ENCODE measurements around the gene TSPYL6.

The TSPYL6 gene

DNA sequence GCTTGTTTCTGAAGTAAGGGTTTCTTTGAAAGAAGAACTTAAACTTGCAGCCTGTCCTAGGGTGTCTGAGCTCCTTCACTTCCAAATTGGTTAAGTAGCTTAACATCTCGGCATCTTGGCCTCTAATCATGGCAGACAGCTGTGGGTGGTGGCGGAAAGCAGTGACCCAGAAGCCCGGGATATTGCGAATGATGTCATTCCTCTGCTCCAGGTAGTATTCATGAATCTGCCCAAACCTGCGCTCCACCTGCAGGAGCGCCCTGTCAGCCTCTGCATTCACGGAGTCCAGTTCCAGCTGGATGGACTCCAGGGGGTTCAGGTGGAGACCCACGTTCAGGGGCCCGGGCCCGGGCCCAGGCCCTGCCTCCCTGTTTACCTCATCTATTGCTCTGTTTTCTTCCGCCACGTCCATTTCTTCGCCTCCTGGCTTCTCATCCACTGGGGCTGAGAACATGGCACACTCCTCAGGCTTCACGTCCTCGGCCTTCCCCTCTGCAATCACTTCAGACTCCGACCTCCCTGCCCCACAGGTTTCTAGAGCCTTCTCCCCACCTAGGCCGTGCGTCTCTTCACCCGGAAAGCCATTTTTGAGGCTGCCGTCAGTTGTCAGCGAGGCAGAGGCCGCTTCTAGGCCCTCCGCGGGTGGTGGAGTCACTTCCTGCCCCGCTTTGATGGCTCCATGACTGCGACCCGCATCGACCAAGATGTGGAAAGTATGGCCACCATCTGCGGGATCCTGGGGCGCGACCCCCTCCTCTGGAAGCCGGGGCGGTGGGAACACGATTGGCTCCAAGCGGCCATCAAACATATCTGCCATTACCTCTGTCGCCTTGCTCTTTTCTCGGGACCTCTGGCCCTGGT, 569 bp downstream of the TSPYL6 start:
- DNase-seq, result no peak

DNA sequence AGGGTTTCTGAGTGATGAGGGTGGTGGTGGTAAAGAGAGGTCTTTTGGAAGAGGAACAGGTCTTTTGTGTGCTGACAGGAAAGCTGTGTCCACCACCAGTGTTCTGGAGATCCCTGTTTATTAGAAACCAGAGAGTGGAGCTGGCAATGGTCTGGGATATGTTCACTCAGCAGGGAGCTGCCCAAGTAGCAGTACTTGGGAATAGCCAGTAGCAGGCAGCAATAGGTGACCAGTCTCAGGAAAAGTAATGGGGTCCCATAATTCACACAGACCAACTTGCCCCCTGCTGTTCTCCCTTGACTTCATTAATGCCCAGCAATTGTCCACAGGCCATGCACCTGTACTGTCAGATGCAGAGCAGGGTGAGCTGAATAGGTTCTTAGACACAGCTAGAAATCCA, 1.8 kb downstream of the TSPYL6 start:
- DNase-seq, result no peak

DNA sequence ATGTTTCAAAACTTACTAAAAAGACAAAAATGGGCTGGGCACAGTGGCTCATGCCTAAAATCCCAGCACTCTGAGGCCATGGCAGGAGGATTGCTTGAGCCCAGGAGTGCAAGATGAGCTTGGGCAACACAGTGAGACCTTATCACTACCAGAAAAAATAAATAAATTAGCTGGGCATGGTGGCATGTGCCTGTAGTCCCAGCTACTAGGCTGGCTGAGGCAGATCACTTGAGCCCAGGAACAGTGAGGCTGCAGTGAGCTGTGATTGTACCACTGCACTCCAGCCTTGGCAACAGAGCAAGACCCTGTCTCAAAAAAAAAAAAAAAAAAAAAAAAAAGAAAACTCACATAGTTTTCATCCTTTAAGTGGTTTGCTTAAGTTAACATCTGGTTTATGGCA, 6.4 kb downstream of the TSPYL6 start:
- no peak for DNase-seq

GRCh38 chr2:54247115-54247514, 8.9 kb downstream of the TSPYL6 start:
- no peak for DNase-seq

DNA sequence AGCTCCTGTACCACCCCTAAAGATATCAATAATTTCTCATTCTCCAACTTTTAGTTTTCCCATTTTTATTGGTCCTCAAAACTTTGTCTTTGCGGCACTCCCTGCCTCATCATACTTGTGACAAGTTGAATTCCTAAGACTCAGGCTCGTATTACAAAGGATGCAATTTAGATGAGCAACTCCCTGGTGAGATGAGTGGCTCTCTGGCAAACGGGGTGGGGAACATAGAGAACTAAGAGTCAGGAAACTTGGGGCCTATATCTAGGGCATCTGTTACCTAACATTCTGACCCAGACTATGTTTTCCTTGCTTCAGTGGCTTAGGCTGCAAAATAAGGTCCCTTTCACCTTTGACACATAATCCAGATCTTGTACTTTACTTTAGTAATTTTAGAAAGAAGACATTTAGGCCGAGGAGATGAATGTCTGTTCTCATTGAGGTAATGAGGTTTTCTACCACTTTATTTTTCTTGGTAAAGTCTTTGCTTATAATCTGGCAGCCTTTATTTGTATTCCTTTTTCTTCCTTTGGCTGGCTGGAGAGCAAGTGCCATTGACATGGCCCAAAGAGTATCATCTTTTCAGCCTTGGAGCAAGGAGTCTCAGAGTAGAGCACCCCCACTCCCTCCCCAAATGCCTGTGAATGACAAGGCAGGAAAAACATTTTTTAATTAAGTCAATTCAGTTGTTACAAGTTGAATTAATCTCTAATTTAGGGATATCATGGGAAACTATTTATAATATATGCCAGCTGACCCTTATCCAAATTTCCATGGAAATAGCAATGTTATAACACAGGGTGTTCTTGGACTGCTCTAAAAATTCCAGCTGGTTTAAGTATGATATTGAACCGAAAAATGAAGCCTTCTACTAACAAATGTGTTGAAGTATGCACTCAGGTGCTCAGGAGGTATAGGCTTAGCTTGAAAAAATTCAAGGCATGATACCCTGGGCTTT, 15.2 kb downstream of the TSPYL6 start:
- DNase-seq, result no peak

- DNase-seq, result no peak
These were observed 16.6 kb downstream of the TSPYL6 start for GRCh38 chr2:54239427-54239826.

DNA sequence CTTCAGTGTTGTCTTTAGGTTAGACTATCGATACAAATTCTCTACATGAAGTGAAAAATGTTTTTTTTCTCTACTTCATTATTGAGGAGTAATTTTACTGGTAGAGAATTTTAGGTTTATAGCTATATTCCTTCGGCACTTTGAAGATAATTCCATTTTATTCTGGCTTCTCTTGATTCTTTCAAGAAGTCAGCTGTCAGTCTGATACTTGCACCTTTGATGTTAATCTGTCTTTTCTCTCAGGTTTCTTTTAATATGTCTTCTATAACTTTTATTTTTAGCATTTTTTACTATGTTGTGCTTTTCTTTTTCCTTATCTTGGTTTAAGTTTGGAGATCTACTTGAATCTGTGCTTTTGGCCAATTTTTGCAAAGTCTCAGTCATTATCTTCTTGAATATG, 18.6 kb downstream of the TSPYL6 start:
- no peak for DNase-seq

DNA sequence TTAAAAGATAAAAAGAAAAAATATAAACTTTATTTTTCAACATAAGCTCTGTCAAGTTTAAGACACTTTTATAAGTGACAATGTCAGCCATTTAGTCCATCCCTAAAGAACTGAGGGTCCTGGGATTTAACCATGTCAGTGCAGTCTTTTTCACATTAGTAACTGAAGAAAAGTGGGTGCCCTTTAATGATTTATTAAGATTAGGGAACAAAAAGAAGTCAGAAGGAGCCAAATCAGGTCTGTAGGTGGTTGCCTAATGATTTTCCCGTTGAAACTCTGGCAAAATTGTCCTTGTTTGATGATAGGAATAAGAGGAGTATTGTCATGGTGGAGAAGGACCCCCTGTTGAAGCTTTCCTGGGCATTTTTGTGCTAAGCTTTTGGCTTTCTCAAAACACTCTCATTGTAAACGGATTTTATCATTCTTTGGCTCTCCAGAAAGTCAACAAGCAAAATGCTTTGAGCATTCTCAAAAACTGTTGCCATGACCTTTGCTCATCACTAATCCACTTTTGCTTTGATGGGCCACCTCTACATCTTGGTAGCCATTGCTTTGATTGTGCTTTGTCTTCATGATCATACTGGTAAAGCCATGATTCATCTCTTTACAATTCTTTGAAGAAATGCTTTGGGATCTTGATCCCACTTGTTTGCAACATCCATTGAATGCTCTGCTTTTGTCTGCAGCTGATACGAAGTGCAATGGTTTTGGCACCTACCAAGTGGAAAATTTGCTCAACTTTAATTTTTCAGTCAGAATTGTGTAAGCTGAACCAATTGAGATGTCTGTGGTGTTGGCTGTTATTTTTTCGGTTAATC, 22.0 kb downstream of the TSPYL6 start:
- DNase-seq, result no peak

DNA sequence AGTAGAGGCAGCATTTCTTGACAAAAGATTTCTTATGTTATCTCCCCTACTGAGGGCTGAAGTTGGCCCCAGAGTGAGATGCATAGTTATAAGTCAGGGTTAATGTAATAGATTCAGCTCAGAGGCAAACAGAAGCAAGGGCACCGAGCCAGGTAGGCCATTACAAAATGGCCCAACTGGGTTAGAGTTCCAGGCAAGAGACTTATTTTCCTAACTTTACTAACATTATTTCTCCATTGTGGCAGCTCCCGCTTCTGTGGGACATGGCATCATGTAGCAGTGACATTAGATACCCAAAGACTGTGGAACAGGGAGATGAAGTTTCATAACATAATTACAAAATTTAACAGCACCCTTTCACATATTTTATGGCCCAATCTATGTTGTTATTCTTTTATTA, 27.1 kb downstream of the TSPYL6 start:
- no peak for DNase-seq

DNA sequence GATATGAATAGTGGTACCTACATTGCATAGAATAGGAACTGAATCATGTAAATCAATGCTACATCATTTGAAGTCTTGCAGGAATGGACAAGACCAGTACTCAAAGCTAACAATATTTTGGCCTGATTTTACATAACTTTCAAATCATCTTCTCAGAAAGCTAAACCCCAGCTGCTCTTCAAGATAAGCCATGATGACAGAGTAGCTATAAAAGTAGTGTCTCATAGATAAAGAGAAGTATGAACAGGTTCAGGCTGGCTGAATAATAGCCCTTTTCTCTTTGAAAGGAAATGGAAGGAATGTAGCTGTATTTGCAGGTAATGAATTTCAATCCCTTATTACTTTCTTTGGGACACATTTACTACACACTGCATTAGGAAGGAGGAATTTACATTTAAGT, 28.2 kb downstream of the TSPYL6 start:
- no peak for DNase-seq

DNA sequence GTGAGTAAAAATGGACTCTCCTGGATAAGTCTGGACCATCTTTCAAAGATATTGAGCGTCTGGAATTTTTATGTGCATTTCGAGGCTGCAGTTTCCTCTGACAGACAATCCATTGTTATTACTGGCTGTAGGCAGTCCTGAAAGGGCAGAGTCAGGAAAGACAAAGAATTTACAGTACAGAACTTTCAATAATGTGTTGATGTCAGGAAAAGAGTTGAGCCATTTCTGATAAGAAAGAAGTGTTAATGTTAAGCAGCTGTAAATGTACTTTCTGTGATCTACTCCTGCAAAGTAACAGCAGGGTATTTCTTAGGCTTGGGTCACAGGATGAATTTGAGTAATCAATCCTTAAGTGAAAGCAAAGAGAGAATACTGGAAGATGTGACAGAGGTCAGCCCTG, 29.8 kb downstream of the TSPYL6 start:
- DNase-seq, result no peak

DNA sequence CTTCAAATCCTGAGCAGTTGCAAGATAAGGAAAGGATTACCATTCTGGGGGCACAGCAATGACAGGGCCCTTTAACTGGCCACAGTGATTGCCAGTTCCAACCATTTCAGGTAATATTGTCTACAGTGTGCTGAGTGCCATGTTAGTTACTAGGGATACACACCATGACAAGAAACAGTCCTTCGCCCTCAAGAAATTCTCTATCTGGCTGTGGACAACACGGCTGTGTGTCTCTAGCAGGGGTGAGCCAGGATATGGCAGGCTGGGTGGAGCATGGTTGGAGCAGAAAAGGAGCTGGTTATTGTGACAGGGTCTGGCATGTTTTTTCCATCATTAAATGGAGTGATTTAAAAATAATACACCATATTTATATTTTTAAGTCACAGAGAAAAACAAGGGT, 31.0 kb downstream of the TSPYL6 start:
- DNase-seq, result no peak

- DNase-seq, result no peak
These were observed 42.9 kb downstream of the TSPYL6 start for GRCh38 chr2:54213082-54213481.

GRCh38 chr2:54212456-54212855, 43.6 kb downstream of the TSPYL6 start:
- DNase-seq, result no peak

DNA sequence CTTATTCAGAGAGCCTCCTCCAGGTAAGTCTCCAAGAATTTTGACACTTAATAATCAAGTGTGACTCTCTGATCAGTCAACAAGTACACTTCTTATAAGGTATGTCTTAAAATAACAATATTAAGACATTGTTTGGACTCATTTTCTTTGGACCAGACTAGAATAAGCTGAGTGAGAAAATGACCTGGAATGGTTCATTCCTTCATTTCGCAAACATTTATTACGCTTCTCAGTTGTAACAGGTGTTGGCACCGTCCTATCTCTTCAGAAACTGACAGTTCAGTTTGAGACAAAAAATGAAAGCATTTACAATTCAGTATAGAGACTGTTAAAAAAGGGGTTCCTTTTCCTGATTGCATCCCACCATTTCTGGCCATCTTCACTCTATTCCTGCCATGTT, 46.6 kb downstream of the TSPYL6 start:
- no peak for DNase-seq

DNA sequence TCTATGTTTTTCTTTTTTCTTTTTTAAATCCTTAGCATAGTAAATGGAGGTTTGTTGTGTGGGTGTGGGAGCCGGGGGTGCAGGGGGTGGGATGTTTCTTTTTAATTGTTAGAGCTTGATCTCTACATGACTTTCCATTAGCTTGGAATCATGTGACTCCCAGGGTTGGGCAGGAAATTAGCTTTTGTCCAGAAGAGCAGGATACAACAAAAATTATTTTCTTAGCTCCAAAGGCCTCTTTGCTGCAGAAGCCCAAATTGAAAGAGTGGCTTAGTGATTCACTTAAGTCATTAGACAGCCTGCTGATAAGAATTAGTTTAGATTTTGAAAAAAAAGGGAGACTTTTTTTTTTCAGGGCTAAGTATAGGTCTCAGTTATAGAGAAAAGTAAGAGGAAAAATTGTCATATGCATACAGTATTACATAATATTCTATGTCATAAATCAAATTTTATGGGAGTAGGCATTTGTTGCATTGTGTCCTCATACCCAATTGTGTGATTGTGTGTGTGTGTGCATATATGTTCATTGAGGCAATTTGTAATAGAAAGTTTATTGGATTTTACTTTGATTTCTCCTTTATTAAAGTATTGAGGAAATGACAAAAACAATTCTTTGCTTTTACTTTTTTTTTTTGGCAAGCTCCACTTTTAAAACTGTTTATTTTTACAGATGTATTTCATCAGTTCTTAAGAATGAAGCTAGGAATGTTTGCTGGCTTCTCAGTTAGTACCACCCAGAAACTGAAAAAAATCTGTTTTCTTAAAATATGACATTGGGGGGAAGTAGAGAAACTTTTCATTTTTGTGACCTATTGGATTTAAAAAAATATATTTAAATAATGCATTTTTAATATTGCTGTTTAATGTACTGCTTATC, 47.4 kb downstream of the TSPYL6 start:
- no peak for DNase-seq

- no peak for DNase-seq
These were observed 48.3 kb downstream of the TSPYL6 start for GRCh38 chr2:54207666-54208195.

DNA sequence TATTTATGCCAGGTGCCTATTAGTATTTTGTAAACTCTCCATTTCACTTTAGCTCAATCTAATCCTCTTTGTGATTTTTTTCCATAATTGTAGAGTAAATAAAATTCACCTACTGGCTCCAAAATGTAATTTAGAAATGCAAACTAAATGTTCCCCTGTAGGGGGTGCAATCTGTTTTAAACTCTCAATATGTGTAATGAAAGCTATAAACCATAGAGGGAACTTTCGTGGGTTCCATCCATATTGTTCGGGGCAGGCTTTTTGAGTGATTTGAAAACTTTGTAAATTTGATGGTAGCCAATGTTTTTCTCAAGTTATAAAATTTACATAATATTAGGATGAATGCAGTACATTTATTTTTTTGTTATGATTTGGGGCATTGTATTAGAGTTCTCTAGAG, 49.4 kb downstream of the TSPYL6 start:
- no peak for DNase-seq

DNA sequence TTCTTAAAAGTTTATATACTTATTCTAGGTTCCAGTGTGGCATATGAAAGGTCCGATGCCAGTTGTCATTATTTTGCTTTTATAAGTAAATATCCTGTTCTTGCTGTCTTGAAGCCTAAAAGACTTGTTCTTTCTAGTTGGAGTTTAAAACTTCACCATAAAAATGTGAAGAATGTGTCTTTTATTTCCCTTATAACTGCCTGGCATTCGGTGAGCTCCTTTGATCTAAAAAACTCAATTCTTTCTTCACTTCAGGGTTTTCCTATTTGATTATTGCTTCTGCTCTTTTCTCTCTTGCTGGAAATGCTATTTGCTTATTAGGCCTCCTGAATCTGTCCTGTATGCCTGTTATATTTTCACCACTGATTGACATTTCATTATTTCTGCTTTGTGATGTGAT, 51.6 kb downstream of the TSPYL6 start:
- DNase-seq, result no peak

All from NCI-H1048 (cell line).